ENCODE measurements around the gene CST7.

DNA sequence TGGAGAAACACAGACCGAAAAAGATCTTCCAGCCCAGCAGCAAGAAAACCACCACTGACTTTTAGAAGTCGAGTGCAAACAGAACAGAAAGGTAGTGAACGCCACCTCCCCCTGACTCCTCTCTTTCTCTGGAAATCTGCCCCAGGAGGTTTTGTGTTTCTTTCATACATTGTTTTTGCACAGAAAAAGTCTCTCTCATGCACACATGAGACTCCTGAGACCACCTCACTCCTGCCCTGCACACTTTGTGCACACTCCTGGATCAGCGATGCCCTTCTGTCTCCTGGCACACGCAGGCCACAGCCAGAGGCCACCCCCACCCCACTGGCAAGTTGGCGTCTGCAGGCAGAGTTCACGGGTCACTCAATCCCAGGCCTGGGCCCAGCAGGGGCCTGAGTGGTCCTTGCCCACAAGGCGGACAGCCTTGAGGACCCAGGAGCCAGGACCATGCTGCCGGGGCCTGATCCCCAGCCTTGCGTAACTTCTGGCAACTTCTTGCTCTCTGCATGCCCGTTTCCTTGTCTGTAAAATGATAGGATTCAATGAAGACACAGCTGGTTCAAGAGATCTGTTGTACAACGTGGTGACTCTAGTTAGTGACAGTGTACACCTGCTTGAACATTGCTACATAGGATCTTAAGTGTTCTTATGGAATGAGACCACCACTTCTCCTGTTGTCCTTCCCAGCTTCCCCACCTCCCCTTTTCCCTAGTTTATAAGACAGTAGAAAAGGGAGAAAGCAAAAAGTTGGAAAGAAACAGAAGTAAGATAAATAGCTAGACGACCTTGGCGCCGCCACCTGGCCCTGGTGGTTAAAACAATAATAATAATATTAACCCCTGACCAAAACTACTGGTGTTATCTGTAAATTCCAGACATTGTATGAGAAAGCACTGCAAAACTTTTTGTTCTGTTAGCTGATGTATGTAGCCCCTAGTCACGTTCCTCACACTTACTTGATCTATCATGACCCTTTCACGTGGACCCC, 30.2 kb upstream of the CST7 start:
- TF ChIP-seq CTCF (IDR thresholded peaks at IDR 0.05; ENCODE audit: insufficient read depth, low read depth, low read length) (no peak), EZH2 (IDR thresholded peaks at IDR 0.05; ENCODE audit: insufficient read depth, low read length) (no peak)
